Ishikawa (cell line): ENCODE results near the gene ZNF440.

ENCODE experiments used
- CEBPB ChIP-seq: IDR thresholded peaks from 2 replicates; pipeline ENCODE4 v1.6.1; 2012
- CREB1 ChIP-seq: IDR thresholded peaks from 2 replicates; pipeline ENCODE4 v1.6.1; 2012; ENCODE audit warnings: low read depth
- EGR1 ChIP-seq: IDR thresholded peaks from 2 replicates; pipeline ENCODE4 v1.6.1; 2012
- EP300 ChIP-seq: IDR thresholded peaks from 2 replicates; pipeline ENCODE4 v1.6.1; 2012; ENCODE audit warnings: borderline replicate concordance
- MAX ChIP-seq: IDR thresholded peaks from 2 replicates; pipeline ENCODE4 v1.6.1; 2012
- TAF1 ChIP-seq: IDR thresholded peaks from 2 replicates; pipeline ENCODE4 v1.6.1; 2012; ENCODE audit warnings: low read depth, mild to moderate bottlenecking
- TCF12 ChIP-seq: IDR thresholded peaks from 2 replicates; pipeline ENCODE4 v1.6.1; 2012; ENCODE audit warnings: low read depth
- YY1 ChIP-seq: IDR thresholded peaks from 2 replicates; pipeline ENCODE4 v1.6.1; 2012; ENCODE audit warnings: low read depth

DNA sequence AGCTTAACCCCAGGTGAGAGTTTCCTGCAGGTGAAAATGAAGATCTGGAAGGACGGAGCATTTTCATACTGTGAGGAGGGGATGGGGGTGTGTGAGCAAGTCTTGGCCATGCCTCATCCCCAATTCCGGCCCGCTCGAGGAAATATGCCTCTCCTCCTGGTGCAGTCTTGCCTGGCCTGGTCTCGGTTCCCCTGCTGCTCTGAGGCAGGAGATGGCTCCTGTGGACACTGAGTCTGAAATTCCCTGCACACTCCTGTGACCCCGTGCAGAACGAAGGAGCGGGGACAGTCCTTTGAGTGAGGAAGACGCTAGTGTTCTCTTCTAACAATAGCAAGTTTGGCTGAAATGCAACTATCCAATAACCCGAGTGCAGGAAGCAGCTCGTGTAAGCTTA is 34.1 kb downstream of the ZNF440 start:
- TF ChIP-seq TAF1 (no peak), MAX (no peak), TCF12 (no peak), CEBPB (no peak), CREB1 (no peak), EGR1 (no peak), EP300 (no peak), YY1 (no peak)
